Mesenteric fat pad (tissue), 1 donor: ENCODE results near the gene REEP1. TPM values are rescaled to one million over a fixed set of nuclear protein-coding genes. Genes with fewer than 3 reads are reported as not detected.
"Not testable (repeated sequence)": the region's sequence is repeated elsewhere in the genome, so short reads cannot be mapped to it uniquely, and the experiment has no call there.

Source experiments
- DNase-seq: peaks from one replicate; pipeline ENCODE4 v3.0.0-alpha.2; 2020; ENCODE audit warnings: low spot score
- total RNA-seq: library from RNA; stranded (reverse); fragmentation: NEBNext Ultra II Directional; extraction: Animal tissue kit (Norgen Biotek cat#: 25700); gene quantifications from one replicate; pipeline ENCODE4 v1.2.1, GENCODE V29; 2021
- donor health status: DM: yes; HTN: yes; CAD: no.

REEP1 gene
- total RNA-seq, 1 donor from 2014 or later, result 0.96 TPM

- DNase-seq, result peak; percentile 59
Observed at GRCh38 chr2:86245222-86245621, 92.2 kb downstream of the REEP1 start.

GRCh38 chr2:86244781-86245180 is 92.6 kb downstream of the REEP1 start:
- peak; percentile 51 for DNase-seq

- peak; percentile 5 for DNase-seq
Observed at GRCh38 chr2:86243950-86244733, 93.3 kb downstream of the REEP1 start.

GRCh38 chr2:86243272-86243671 is 94.2 kb downstream of the REEP1 start:
- peak; percentile 74 for DNase-seq

GRCh38 chr2:86241611-86242010 is 95.8 kb downstream of the REEP1 start:
- DNase-seq, result no peak

- no peak for DNase-seq
Observed at GRCh38 chr2:86240251-86240650, 97.2 kb downstream of the REEP1 start.

- peak; percentile 51 for DNase-seq
Observed at GRCh38 chr2:86239745-86240144, 97.7 kb downstream of the REEP1 start.

GRCh38 chr2:86239326-86239725 is 98.1 kb downstream of the REEP1 start:
- peak; percentile 9 for DNase-seq

GRCh38 chr2:86238354-86238753 is 99.1 kb downstream of the REEP1 start:
- DNase-seq, result peak; percentile 16

- no peak for DNase-seq
Observed at GRCh38 chr2:86237172-86237571, 100.3 kb downstream of the REEP1 start.

- DNase-seq, result peak; percentile 35
Observed at GRCh38 chr2:86235196-86235980, 102.0 kb downstream of the REEP1 start.

GRCh38 chr2:86234563-86235131 is 102.8 kb downstream of the REEP1 start:
- peak; percentile 12 for DNase-seq

GRCh38 chr2:86233436-86233835 is 104.0 kb downstream of the REEP1 start:
- peak; percentile 3 for DNase-seq

- DNase-seq, result no peak
Observed at GRCh38 chr2:86232910-86233309, 104.5 kb downstream of the REEP1 start.

GRCh38 chr2:86232373-86232784 is 105.0 kb downstream of the REEP1 start:
- peak; percentile 78 for DNase-seq

- peak; percentile 72 for DNase-seq
Observed at GRCh38 chr2:86231680-86232372, 105.6 kb downstream of the REEP1 start.

GRCh38 chr2:86230961-86231360 is 106.5 kb downstream of the REEP1 start:
- DNase-seq, result peak; percentile 71

- DNase-seq, result no peak
Observed at GRCh38 chr2:86229221-86229620, 108.2 kb downstream of the REEP1 start.

- not testable (repeated sequence) for DNase-seq
Observed at GRCh38 chr2:86228574-86228973, 108.9 kb downstream of the REEP1 start.

GRCh38 chr2:86227685-86228084 is 109.7 kb downstream of the REEP1 start:
- no peak for DNase-seq
